ENCODE results near the gene COPZ1. TPM values are rescaled to one million over a fixed set of nuclear protein-coding genes. Genes with fewer than 3 reads are reported as not detected.

Gene COPZ1
- total RNA-seq, 4 donors from 2014 or later, result 91.8 to 145 (median 107) TPM

DNA sequence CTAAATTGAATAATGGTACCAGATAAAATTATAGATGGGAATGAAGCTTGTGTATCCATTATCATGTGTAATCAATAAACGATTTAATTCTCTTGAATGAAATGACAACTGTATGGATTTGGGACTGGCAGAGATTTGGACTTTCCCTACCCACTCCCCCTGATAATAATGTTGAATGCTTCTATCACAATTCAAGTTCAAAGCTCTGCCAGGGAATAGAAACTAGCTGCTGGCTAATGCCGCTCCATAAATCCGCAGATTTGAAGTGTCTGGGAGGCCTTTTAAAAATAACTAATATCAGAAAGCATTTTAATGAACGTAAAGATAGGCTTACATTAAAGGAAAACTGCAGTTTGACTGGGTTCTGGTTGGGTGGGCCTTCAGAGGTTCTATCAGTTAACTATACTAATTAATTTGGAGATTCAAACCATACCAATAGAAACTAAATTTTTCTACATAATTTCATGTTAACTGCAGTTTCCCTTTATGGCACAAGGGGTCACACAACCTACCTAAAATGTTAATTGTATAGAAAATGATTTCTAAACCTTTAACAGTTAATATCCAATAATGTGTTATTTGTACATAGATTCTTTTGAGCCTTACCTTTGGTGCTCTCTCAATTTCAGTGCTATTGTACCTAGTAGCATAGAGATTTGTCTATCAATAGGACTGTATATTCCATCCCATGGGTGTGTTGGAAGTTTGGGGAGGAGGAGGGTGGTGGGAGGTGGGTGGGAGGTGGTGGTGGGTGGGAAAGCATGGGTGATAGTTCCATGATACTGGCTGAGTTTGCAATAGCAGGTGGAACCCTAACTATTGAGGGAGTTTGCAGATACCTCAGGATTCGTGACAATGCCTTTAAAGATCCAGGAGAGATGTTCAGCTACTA, 39.5 kb upstream of the COPZ1 start:
- intact Hi-C loops (cut with DNase I; ENCODE audit: low total_unique reads), result loop anchor here (10.0 kb wide), 1 partner anchor 1419 kb away; the partner anchor contains the start of gene ITGA7
- TF ChIP-seq CTCF (IDR thresholded peaks at IDR 0.05 in 4 of 5, conservative IDR thresholded peaks at IDR 0.05 in 1 of 5) (peak in 1 of 5 experiments; percentile 21), POLR2A (IDR thresholded peaks at IDR 0.05) (no peak)
- peaks cover 72 to 78% of the 10 kb centered on the region in 2 donors for H3K4me1 ChIP-seq
- no peak for DNase-seq
- H3K27me3 ChIP-seq, result no peaks in the 10 kb centered on the region
- peak overlapping the region in 2 of 4 donors; percentile 1 to 5 for H3K4me3 ChIP-seq
- no peaks in the 10 kb centered on the region for H3K9me3 ChIP-seq
- peaks cover 0 to 63% of the 10 kb centered on the region in 2 donors for H3K36me3 ChIP-seq
- H3K27ac ChIP-seq, result peak overlapping the region; percentile 77 to 87 (median 83)
- no peak for ATAC-seq
- in situ Hi-C loops (cut with MboI; ENCODE audit: low sequenced_read_pairs in 4 of 4), result no loop called here

GRCh38 chr12:54286042-54287030, 38.6 kb upstream of the COPZ1 start:
- DNase-seq (no peak), ATAC-seq (no peak)
- in situ Hi-C loops (cut with MboI; ENCODE audit: low sequenced_read_pairs in 4 of 4) (no loop called here), intact Hi-C loops (cut with DNase I; ENCODE audit: low total_unique reads) (loop anchor here (10.0 kb wide), 1 partner anchor 1418 kb away; the partner anchor contains the start of gene ITGA7)
- Histone ChIP-seq H3K36me3 (peaks cover 0 to 61% of the 10 kb centered on the region in 2 donors), H3K4me1 (peaks cover 71 to 78% of the 10 kb centered on the region in 2 donors), H3K4me3 (no peak overlapping the region), H3K27ac (peak overlapping the region; percentile 77 to 87 (median 83)), H3K27me3 (no peaks in the 10 kb centered on the region), H3K9me3 (no peaks in the 10 kb centered on the region)
- TF ChIP-seq POLR2A (IDR thresholded peaks at IDR 0.05), result no peak
- TF ChIP-seq CTCF (IDR thresholded peaks at IDR 0.05 in 4 of 5, conservative IDR thresholded peaks at IDR 0.05 in 1 of 5), result no peak

DNA sequence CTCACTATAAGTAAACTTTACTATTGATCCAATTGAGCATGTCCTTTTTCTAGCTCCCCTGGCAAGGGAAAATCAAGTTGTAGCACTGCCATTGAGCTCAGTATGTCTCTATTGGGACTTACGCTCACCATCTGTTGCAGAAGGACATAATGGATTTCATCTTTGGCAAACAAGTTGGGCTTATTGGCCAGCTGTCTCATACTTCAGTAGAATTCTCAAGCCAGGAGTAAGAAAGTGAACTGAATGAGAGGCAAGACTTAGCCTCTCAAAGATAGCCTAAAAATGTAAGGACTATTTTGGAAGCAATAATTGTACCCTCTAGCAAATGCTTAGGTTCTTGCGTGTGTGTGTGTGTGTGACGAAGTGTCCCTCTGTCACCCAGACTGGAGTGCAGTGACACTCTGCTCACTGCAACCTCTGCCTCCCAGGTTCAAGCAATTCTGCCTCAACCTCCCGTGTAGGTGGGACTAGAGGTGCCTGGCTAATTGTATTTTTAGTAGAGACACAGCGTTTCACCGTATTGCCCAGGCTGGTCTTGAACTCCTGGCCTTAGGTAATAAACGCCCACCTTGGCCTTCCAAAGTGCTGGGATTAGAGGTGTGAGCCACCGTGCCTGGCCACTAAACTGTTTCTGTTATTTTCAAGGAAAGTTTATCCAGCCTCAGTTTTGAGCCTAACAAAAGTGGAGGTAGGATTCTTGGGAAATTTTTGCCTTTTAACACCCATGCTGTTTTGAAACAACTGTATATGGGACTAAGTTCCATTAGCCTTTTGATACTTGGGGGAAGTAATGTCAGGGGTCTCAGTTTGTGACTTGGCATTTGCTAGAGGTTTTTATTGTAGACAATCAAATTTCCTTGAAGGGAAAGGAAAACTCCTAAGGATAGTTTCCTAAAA, 37.4 kb upstream of the COPZ1 start:
- peaks cover 59 to 68% of the 10 kb centered on the region in 2 donors for H3K4me1 ChIP-seq
- peak overlapping the region in 1 of 4 donors; percentile 0 for H3K4me3 ChIP-seq
- TF ChIP-seq POLR2A (IDR thresholded peaks at IDR 0.05) (no peak), CTCF (IDR thresholded peaks at IDR 0.05 in 4 of 5, conservative IDR thresholded peaks at IDR 0.05 in 1 of 5) (no peak)
- H3K27ac ChIP-seq, result peak overlapping the region; percentile 77 to 87 (median 83)
- DNase-seq (no peak), ATAC-seq (peak in 1 of 2 donors; percentile 19)
- no peaks in the 10 kb centered on the region for H3K9me3 ChIP-seq
- in situ Hi-C loops (cut with MboI; ENCODE audit: low sequenced_read_pairs in 4 of 4), result no loop called here
- H3K36me3 ChIP-seq, result peaks cover 0 to 50% of the 10 kb centered on the region in 2 donors
- intact Hi-C loops (cut with DNase I; ENCODE audit: low total_unique reads), result loop anchor here (2.0 to 10.0 kb wide), 2 partner anchors 71 to 1417 kb away; partner anchors contain the start of gene ITGA7
- H3K27me3 ChIP-seq, result no peaks in the 10 kb centered on the region

All from gastrocnemius medialis (tissue), 4 donors.